ENCODE data around the gene TMEM232. TPM values are rescaled to one million over a fixed set of nuclear protein-coding genes. Genes with fewer than 3 reads are reported as not detected.

Gene TMEM232
- total and polyA plus RNA-seq, 4 donors = 3.4 to 28.3 (median 9.3) TPM

DNA sequence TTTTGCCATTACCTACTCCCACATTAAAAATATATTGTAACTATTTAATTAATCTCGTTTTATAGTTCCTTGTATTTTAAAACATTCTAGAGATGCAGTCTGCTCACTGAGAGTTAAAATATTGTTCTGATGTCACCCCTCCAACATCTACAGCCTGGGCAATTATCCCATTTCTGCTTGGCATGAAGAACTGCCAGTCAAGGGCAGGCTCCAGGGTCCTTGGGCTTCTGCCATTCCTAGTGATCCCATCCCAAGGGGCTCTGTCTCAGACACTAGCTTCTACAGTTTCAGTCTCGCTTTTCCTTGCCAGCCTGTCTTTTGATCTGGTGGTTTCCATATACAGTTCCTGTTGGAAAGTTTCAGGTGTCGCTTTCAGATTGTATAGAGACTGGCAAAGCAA is 287.2 kb downstream of the TMEM232 start:
- TF ChIP-seq, protein P1, sequence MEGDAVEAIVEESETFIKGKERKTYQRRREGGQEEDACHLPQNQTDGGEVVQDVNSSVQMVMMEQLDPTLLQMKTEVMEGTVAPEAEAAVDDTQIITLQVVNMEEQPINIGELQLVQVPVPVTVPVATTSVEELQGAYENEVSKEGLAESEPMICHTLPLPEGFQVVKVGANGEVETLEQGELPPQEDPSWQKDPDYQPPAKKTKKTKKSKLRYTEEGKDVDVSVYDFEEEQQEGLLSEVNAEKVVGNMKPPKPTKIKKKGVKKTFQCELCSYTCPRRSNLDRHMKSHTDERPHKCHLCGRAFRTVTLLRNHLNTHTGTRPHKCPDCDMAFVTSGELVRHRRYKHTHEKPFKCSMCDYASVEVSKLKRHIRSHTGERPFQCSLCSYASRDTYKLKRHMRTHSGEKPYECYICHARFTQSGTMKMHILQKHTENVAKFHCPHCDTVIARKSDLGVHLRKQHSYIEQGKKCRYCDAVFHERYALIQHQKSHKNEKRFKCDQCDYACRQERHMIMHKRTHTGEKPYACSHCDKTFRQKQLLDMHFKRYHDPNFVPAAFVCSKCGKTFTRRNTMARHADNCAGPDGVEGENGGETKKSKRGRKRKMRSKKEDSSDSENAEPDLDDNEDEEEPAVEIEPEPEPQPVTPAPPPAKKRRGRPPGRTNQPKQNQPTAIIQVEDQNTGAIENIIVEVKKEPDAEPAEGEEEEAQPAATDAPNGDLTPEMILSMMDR (IDR thresholded peaks at IDR 0.05; ENCODE audit: control extremely low read depth, extremely low read depth) = no peak
- Histone ChIP-seq H3K27ac (ENCODE audit: low read depth in 1 of 2, low read length in 1 of 2) (no peak overlapping the region), H3K27me3 (ENCODE audit: control insufficient read depth in 3 of 3, insufficient read depth in 3 of 3, low read length in 2 of 3) (no peaks in the 10 kb centered on the region), H3K9ac (ENCODE audit: insufficient read depth in 1 of 2, low read length in 2 of 2) (no peak overlapping the region), H3K4me3 (no peak overlapping the region), H3K4me1 (ENCODE audit: control insufficient read depth in 5 of 5, insufficient read depth in 5 of 5, low read length in 5 of 5) (no peaks in the 10 kb centered on the region), H3K9me3 (ENCODE audit: control insufficient read depth in 4 of 4, insufficient read depth in 3 of 4, low read length in 3 of 4) (peaks cover 0 to 1% (median 0%) of the 10 kb centered on the region in 4 donors), H3K36me3 (ENCODE audit: control insufficient read depth in 4 of 4, insufficient read depth in 4 of 4, low read length in 4 of 4) (no peaks in the 10 kb centered on the region)
- 76 to 86% methylated on average over 3 of the region's 3 CpGs for WGBS, 2 donors
- ATAC-seq (ENCODE audit: insufficient read depth, low FRiP score) (no peak), DNase-seq (no peak)

DNA sequence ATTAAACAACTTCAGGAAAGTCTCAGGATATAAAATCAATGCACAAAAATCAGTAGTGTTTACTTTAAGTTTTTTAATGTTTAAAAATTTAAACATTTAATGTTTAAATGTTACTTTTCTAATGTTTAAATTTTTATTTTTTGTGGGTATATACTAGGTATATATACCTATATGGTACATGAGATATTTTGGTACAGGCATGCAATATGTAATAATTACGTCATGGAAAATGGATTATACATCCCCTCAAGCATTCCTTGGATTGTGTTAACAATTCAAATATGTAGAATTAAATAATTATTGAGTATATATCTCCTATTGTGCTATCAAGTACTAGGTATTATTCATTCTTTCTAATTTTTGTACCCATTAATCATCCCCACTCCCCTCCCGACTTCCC is 291.3 kb downstream of the TMEM232 start:
- TF ChIP-seq, protein P1 (IDR thresholded peaks at IDR 0.05; ENCODE audit: control extremely low read depth, extremely low read depth) = no peak
- H3K4me3 ChIP-seq = no peak overlapping the region

DNA sequence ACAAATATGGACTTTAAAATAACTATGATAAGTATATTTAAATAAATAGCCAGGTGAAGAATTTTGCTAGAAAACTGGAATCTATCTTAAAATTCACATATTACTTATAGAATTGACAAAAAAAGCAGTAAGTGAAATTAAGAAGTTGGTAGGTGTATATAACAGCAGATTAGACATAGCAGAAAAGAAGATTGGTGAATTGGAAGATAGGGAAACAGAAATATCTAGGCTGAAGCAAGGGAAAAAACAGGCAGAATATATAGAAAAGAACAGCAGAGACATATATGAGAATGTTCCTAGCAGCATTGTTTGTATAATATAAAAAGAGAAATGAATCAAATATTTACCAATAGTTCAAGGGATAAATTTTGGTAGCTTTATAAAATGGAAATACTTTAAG is 294.9 kb downstream of the TMEM232 start:
- Histone ChIP-seq H3K9ac (ENCODE audit: insufficient read depth in 1 of 2, low read length in 2 of 2) (no peak overlapping the region), H3K27me3 (ENCODE audit: control insufficient read depth in 3 of 3, insufficient read depth in 3 of 3, low read length in 2 of 3) (no peaks in the 10 kb centered on the region), H3K36me3 (ENCODE audit: control insufficient read depth in 4 of 4, insufficient read depth in 4 of 4, low read length in 4 of 4) (no peaks in the 10 kb centered on the region), H3K4me3 (no peak overlapping the region), H3K9me3 (ENCODE audit: control insufficient read depth in 4 of 4, insufficient read depth in 3 of 4, low read length in 3 of 4) (no peaks in the 10 kb centered on the region), H3K27ac (ENCODE audit: low read depth in 1 of 2, low read length in 1 of 2) (no peak overlapping the region), H3K4me1 (ENCODE audit: control insufficient read depth in 5 of 5, insufficient read depth in 5 of 5, low read length in 5 of 5) (no peaks in the 10 kb centered on the region)
- no peak for DNase-seq
- TF ChIP-seq, protein P1 (IDR thresholded peaks at IDR 0.05; ENCODE audit: control extremely low read depth, extremely low read depth) = no peak
- no peak for ATAC-seq (ENCODE audit: insufficient read depth, low FRiP score)

More for the DNA sequence above, 291.3 kb downstream of the TMEM232 start:
- no peaks in the 10 kb centered on the region for H3K9me3 ChIP-seq (ENCODE audit: control insufficient read depth in 4 of 4, insufficient read depth in 3 of 4, low read length in 3 of 4)
- no peak overlapping the region for H3K9ac ChIP-seq (ENCODE audit: insufficient read depth in 1 of 2, low read length in 2 of 2)
- no peaks in the 10 kb centered on the region for H3K27me3 ChIP-seq (ENCODE audit: control insufficient read depth in 3 of 3, insufficient read depth in 3 of 3, low read length in 2 of 3)
- no peak overlapping the region for H3K27ac ChIP-seq (ENCODE audit: low read depth in 1 of 2, low read length in 1 of 2)
- ATAC-seq (ENCODE audit: insufficient read depth, low FRiP score) = no peak
- 52 to 75% methylated on average over 2 of the region's 2 CpGs for WGBS, 2 donors
- H3K36me3 ChIP-seq (ENCODE audit: control insufficient read depth in 4 of 4, insufficient read depth in 4 of 4, low read length in 4 of 4) = no peaks in the 10 kb centered on the region
- H3K4me1 ChIP-seq (ENCODE audit: control insufficient read depth in 5 of 5, insufficient read depth in 5 of 5, low read length in 5 of 5) = no peaks in the 10 kb centered on the region
- no peak for DNase-seq

DNA sequence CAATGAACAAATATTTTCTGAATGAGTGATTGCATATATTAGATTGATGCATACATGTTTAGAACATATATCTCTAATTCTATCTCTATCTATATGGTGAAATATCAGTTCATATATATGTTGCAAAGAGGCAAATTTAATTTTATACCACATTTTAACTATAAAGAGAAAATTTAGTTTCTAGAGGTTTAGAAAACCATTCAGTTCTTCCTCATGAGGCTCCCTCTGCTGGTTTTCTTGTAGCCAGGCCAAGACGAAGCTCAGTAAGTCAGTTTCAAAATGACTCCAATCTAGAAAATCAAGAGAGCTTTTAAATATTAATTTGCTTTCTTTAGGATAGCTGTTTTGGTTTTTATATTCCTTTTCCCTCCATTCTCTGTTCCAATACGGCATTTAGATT is 312.1 kb downstream of the TMEM232 start:
- ATAC-seq (ENCODE audit: insufficient read depth, low FRiP score) (no peak), DNase-seq (peak; percentile 14 to 49 (median 31))
- Histone ChIP-seq H3K4me3 (no peak overlapping the region), H3K36me3 (ENCODE audit: control insufficient read depth in 4 of 4, insufficient read depth in 4 of 4, low read length in 4 of 4) (no peaks in the 10 kb centered on the region), H3K27ac (ENCODE audit: low read depth in 1 of 2, low read length in 1 of 2) (no peak overlapping the region), H3K4me1 (ENCODE audit: control insufficient read depth in 5 of 5, insufficient read depth in 5 of 5, low read length in 5 of 5) (no peaks in the 10 kb centered on the region), H3K9me3 (ENCODE audit: control insufficient read depth in 4 of 4, insufficient read depth in 3 of 4, low read length in 3 of 4) (no peaks in the 10 kb centered on the region), H3K27me3 (ENCODE audit: control insufficient read depth in 3 of 3, insufficient read depth in 3 of 3, low read length in 2 of 3) (no peaks in the 10 kb centered on the region), H3K9ac (ENCODE audit: insufficient read depth in 1 of 2, low read length in 2 of 2) (no peak overlapping the region)
- TF ChIP-seq, protein P1 (IDR thresholded peaks at IDR 0.05; ENCODE audit: control extremely low read depth, extremely low read depth) = no peak
- 53 to 57% methylated on average over 2 of the region's 2 CpGs for WGBS, 2 donors
